CD4-positive, alpha-beta T cell treated with Interleukin-17A for 4 hours (primary cell): ENCODE data around the gene PCYT1A.
"Not testable (repeated sequence)": the region's sequence is repeated elsewhere in the genome, so short reads cannot be mapped to it uniquely, and the experiment has no call there.

ENCODE experiments used
- DNase-seq: peaks from one replicate; pipeline ENCODE4 v3.0.0-alpha.2; 2020; ENCODE audit warnings: mixed read lengths

PCYT1A gene

GRCh38 chr3:196189566-196190347 is 97.8 kb downstream of the PCYT1A start:
- DNase-seq: no peak

DNA sequence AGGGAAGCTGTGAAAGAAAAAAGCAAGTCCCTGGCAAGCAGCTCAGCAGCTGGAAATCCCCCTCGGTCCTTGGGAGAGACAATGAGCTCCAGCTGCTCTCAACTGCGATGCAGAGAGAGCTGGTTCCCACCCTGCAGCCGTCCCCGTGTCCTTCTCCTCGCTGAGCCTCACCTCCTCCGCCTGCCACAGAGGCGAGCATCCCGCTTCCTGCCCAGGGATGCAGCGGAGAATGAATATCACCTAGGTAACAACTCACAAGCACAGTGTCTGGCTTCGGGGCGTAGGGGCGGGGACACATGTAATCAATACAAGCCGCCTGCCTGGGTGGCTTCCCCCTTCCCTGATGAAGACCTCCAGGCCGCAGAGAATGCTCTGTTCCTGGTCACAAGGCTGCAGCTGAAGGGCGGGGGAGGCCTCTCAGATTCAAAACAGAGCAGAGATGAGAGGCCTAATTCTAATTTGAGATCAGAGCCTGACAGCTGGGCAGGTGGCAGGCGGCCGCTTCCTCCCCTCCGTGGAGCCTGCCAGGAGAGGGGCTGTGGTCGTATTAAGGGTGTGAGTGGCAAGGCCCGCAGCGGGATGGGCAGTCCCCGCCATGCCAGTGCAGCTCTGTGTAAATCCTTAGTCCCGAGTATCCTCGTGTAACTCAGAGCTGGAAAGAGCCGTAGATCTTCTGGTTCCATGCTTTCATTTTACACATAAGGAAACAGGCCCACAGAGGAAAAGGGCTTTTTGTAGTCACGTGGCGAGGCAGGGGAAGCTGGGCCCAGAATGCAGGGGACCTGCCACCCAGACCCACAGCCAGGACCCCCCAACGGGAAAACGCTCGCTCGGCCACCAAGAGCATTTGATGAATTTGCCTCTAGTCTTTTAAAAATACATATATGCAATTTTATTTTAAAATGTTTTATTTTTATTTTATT is 100.6 kb downstream of the PCYT1A start:
- peak; percentile 33 for DNase-seq

DNA sequence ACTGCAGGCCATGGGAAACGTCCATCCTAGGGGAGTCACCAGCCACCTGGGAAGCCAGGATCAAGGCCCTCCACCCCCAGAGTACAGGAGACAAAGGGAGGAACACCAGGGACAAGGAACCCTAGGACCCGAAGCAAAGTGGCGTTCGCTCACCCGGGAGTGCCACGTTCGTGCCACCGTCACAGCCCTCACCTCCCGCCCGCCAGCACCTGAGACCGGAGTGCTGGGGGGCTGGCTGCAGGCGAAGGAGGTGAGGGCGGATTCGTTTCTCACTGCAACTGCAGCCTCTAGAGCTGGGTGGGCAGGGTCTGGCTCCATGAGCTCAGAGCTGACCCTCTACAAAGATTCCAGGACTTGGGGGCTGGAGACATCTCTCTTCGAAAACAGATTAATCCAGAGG is 102.6 kb downstream of the PCYT1A start:
- no peak for DNase-seq

DNA sequence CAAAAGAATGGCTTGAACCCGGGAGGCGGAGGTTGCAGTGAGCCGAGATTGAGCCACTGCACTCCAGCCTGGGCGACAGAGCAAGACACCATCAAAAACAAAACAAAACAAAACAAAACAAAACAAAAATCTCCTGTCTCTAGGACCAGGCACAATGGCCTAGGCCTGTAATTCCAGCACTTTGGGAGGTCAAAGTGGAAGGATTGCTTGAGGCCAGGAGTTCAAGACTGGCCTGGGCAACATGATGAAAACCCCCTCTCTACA is 103.4 kb downstream of the PCYT1A start:
- DNase-seq: not testable (repeated sequence)

DNA sequence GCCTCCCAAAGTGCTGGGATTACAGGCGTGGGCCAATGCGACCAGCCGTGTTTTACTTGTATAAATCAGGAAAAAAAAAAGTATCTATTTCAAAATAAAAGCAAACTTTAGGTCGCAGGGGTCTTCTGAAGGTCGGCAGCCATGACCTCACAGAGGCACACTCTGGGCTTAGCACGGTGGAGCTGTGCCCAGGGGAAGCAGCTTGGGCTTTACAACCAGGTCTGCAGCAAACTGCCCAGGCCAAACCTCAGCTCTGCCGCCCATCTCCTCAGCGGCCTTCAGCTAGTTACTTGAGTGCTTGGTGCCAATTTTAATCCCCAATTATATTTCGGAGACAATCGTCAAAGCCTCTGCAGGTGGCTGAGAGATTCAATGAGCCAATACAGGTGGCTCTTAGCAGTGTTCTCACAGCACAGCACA is 106.4 kb downstream of the PCYT1A start:
- no peak for DNase-seq

DNA sequence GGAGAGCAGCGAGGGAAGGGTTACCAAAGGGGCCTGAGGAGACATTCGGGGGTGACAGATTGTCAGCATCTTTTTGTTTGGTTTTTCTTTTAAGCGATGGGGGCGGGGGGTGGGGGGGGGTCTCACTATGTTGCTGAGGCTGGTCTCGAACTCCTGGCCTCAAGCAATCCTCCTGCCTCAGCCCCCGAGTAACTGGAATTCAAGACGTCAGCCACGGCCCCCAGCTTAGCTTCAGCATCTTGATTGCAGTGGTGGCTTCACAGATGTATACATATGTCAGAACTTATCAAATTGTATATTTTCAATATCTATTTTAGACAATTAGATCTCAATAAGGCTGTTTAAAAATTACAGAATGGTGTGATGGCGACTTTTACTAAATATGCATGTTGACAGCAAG is 107.2 kb downstream of the PCYT1A start:
- DNase-seq: no peak
